Gastroesophageal sphincter (tissue), 4 donors: Measurements from ENCODE around the gene ZW10. TPM values are rescaled to one million over a fixed set of nuclear protein-coding genes. Genes with fewer than 3 reads are reported as not detected.

Experiments
- ATAC-seq: fragments of 150-250 bp; one replicate; pipeline ENCODE4 v1.9.1; 2016; ENCODE audit warnings: mild to moderate bottlenecking, moderate library complexity
- H3K27ac ChIP-seq, 4 donors: fragments of 200-600 bp; sonication (generic) in 3 of 4; 1 replicate in 3 of 4; 2 replicates in 1 of 4; pipeline ENCODE4 v1.5.1; 2016 to 2019
- H3K27me3 ChIP-seq: fragments of 200-600 bp; sonication (generic); one replicate; pipeline ENCODE4 v1.5.1; 2019
- H3K36me3 ChIP-seq, 2 donors: fragments of 200-600 bp; sonication (generic); one replicate each; pipeline ENCODE4 v1.5.1; 2019; ENCODE audit warnings: control low read depth in 1 of 2
- H3K4me1 ChIP-seq, 3 donors: fragments of 200-600 bp; sonication (generic); 1 replicate in 2 of 3; 2 replicates in 1 of 3; pipeline ENCODE4 v1.5.1; 2016 to 2019; ENCODE audit warnings: control low read depth in 2 of 3
- H3K4me3 ChIP-seq, 2 donors: fragments of 200-600 bp; sonication (generic); one replicate each; pipeline ENCODE4 v1.5.1; 2019; ENCODE audit warnings: mild to moderate bottlenecking in 1 of 2, moderate library complexity in 1 of 2
- H3K9me3 ChIP-seq, 3 donors: fragments of 200-600 bp; sonication (generic); one replicate each; pipeline ENCODE4 v1.5.1; 2017 to 2019; ENCODE audit warnings: control low read depth in 2 of 3
- CTCF ChIP-seq, 4 experiments: fragments of 200-600 bp in 2 of 4; fragments of 450-650 bp in 2 of 4; sonication (generic) in 1 of 4; IDR thresholded peaks; one replicate each; pipeline ENCODE4 v1.5.1; 2017 to 2019; ENCODE audit warnings: antibody characterized with exemption in 4 of 4, mild to moderate bottlenecking in 2 of 4, moderate library complexity in 2 of 4
- EP300 ChIP-seq: sonication (generic); formaldehyde crosslinking; IDR thresholded peaks from one replicate; pipeline ENCODE4 v1.6.1; 2017; ENCODE audit warnings: antibody characterized with exemption, mild to moderate bottlenecking
- POLR2A ChIP-seq, 2 donors: fragments of 450-650 bp; IDR thresholded peaks; one replicate each; pipeline ENCODE4 v1.6.1; 2017; ENCODE audit warnings: antibody characterized with exemption in 2 of 2, mild to moderate bottlenecking in 2 of 2, moderate library complexity in 1 of 2
- POLR2AphosphoS5 ChIP-seq: sonication (generic); formaldehyde crosslinking; IDR thresholded peaks from one replicate; pipeline ENCODE4 v1.6.1; 2017; ENCODE audit warnings: antibody characterized with exemption
- WGBS, 2 donors: methylation state at CpG; one replicate each; pipeline ENCODE4 v1.1.5; 2018; ENCODE audit warnings: low coverage in 1 of 2; 5-methylcytosine and 5-hydroxymethylcytosine counted together
- total RNA-seq, 4 donors: library from RNA; depleted of rRNA; stranded (reverse); fragments of >200 nt; gene quantifications; one replicate each; pipeline ENCODE4 v1.1.0, GENCODE V29; 2016

ZW10 gene
- total RNA-seq, 4 donors from 2014 or later: 9.8 to 15.8 (median 13.0) TPM

- Histone ChIP-seq H3K4me1 (no peaks in the 10 kb centered on the region), H3K4me3 (no peak overlapping the region), H3K36me3 (peaks cover 0 to 11% of the 10 kb centered on the region in 2 donors), H3K27ac (no peak overlapping the region), H3K9me3 (no peaks in the 10 kb centered on the region), H3K27me3 (no peaks in the 10 kb centered on the region)
- 83% methylated on average over 1 of the region's 1 CpG; no CpG with 5 or more reads in 1 of the 2 donors for WGBS, 2 donors
- TF ChIP-seq POLR2AphosphoS5 (no peak), CTCF (IDR thresholded peaks at IDR 0.05) (no peak), POLR2A (IDR thresholded peaks at IDR 0.05) (no peak), EP300 (no peak)
- no peak for ATAC-seq
Measured at GRCh38 chr11:113701491-113701890, 72.0 kb downstream of the ZW10 start.

- Histone ChIP-seq H3K4me3 (no peak overlapping the region), H3K36me3 (peaks cover 0 to 30% of the 10 kb centered on the region in 2 donors), H3K9me3 (no peaks in the 10 kb centered on the region), H3K4me1 (no peaks in the 10 kb centered on the region), H3K27me3 (no peaks in the 10 kb centered on the region), H3K27ac (no peak overlapping the region)
- WGBS, 2 donors: no CpG with 5 or more reads among the region's 3 CpGs
- TF ChIP-seq POLR2AphosphoS5 (no peak), EP300 (no peak), POLR2A (IDR thresholded peaks at IDR 0.05) (no peak), CTCF (IDR thresholded peaks at IDR 0.05) (no peak)
- ATAC-seq: no peak
Measured at GRCh38 chr11:113698515-113698914, 75.0 kb downstream of the ZW10 start.

- WGBS, 2 donors: 77% methylated on average over 7 of the region's 7 CpGs; no CpG with 5 or more reads in 1 of the 2 donors
- no peak for TF ChIP-seq POLR2A (IDR thresholded peaks at IDR 0.05)
- no peak for TF ChIP-seq EP300
- no peak for TF ChIP-seq POLR2AphosphoS5
- TF ChIP-seq CTCF (IDR thresholded peaks at IDR 0.05): no peak
- no peak for ATAC-seq
- H3K9me3 ChIP-seq: no peaks in the 10 kb centered on the region
- H3K36me3 ChIP-seq: peaks cover 0 to 34% of the 10 kb centered on the region in 2 donors
- H3K4me3 ChIP-seq: no peak overlapping the region
- no peaks in the 10 kb centered on the region for H3K4me1 ChIP-seq
- H3K27me3 ChIP-seq: no peaks in the 10 kb centered on the region
- H3K27ac ChIP-seq: no peak overlapping the region
Measured at GRCh38 chr11:113697756-113698407, 75.6 kb downstream of the ZW10 start.

GRCh38 chr11:113697111-113697510 is 76.4 kb downstream of the ZW10 start:
- Histone ChIP-seq H3K27ac (no peak overlapping the region), H3K4me3 (no peak overlapping the region), H3K27me3 (no peaks in the 10 kb centered on the region), H3K4me1 (no peaks in the 10 kb centered on the region), H3K9me3 (no peaks in the 10 kb centered on the region), H3K36me3 (peaks cover 0 to 34% of the 10 kb centered on the region in 2 donors)
- no peak for TF ChIP-seq POLR2A (IDR thresholded peaks at IDR 0.05)
- no peak for TF ChIP-seq POLR2AphosphoS5
- no peak for TF ChIP-seq EP300
- TF ChIP-seq CTCF (IDR thresholded peaks at IDR 0.05): no peak
- no peak for ATAC-seq
- 100% methylated on average over 2 of the region's 5 CpGs; no CpG with 5 or more reads in 1 of the 2 donors for WGBS, 2 donors

GRCh38 chr11:113695207-113695606 is 78.3 kb downstream of the ZW10 start:
- no peaks in the 10 kb centered on the region for H3K27me3 ChIP-seq
- H3K4me3 ChIP-seq: no peak overlapping the region
- no peak for ATAC-seq
- WGBS, 2 donors: 100% methylated on average over 2 of the region's 4 CpGs; no CpG with 5 or more reads in 1 of the 2 donors
- no peaks in the 10 kb centered on the region for H3K9me3 ChIP-seq
- peaks cover 0 to 5% (median 0%) of the 10 kb centered on the region in 3 donors for H3K4me1 ChIP-seq
- TF ChIP-seq CTCF (IDR thresholded peaks at IDR 0.05) (no peak), POLR2AphosphoS5 (no peak), EP300 (no peak), POLR2A (IDR thresholded peaks at IDR 0.05) (no peak)
- peaks cover 0 to 34% of the 10 kb centered on the region in 2 donors for H3K36me3 ChIP-seq
- H3K27ac ChIP-seq: no peak overlapping the region
